PC-9 (cell line): ENCODE results near the gene BCO1. TPM values are rescaled to one million over a fixed set of nuclear protein-coding genes. Genes with fewer than 3 reads are reported as not detected.

Experiments used
- BruUV-seq: library from RNA; stranded (reverse); fragments of 400-500 nt; replicated peaks from 2 replicates; lab custom pipeline; 2021; lab: Mats Ljungman, UMichigan
- CTCF ChIA-PET: fragments of 300-600 bp; sonication (Branson Sonifier 250); formaldehyde crosslinking; loops from one replicate; lab custom pipeline; 2022; ENCODE audit warnings: antibody characterized with exemption; lab: Charles Lee
- POLR2A ChIA-PET: fragments of 300-600 bp; sonication (Branson Sonifier 250); formaldehyde crosslinking; loops from one replicate; lab custom pipeline; 2022; ENCODE audit warnings: antibody characterized with exemption; ENCODE audit not compliant: unreplicated experiment; lab: Charles Lee
- DNase-seq, 2 experiments: peaks; one replicate each; pipeline versions ENCODE4 v3.0.0 to v3.0.0-alpha.2; 2015 to 2022; ENCODE audit warnings: mixed read lengths in 1 of 2
- H2AFZ ChIP-seq: fragments of 200-600 bp; sonication (generic); 2 replicates; pipeline ENCODE4 v1.8.1; 2017; ENCODE audit warnings: antibody characterized with exemption
- H3F3A ChIP-seq: fragments of 200-600 bp; sonication (generic); 2 replicates; pipeline ENCODE4 v1.8.1; 2017; ENCODE audit warnings: antibody characterized with exemption, mild to moderate bottlenecking, low read depth; ENCODE audit not compliant: insufficient read depth
- H3K27ac ChIP-seq: fragments of 200-600 bp; sonication (generic); 2 replicates; pipeline ENCODE4 v1.6.1; 2016; ENCODE audit warnings: mixed run types
- H3K27me3 ChIP-seq: fragments of 200-600 bp; sonication (generic); 2 replicates; pipeline ENCODE4 v1.6.1; 2016; ENCODE audit warnings: low read depth, mixed run types; ENCODE audit not compliant: insufficient read depth
- H3K36me3 ChIP-seq: fragments of 200-600 bp; sonication (generic); 2 replicates; pipeline ENCODE4 v1.6.1; 2016; ENCODE audit warnings: low read depth, mixed run types
- H3K4me1 ChIP-seq: fragments of 200-600 bp; sonication (generic); replicated peaks from 2 replicates; pipeline ENCODE4 v1.6.1; 2016; ENCODE audit warnings: mixed run types; ENCODE audit not compliant: insufficient read depth
- H3K4me2 ChIP-seq: fragments of 200-600 bp; sonication (generic); 2 replicates; pipeline ENCODE4 v1.6.1; 2017; ENCODE audit warnings: mixed run types
- H3K4me3 ChIP-seq: fragments of 200-600 bp; sonication (generic); 2 replicates; pipeline ENCODE4 v1.6.1; 2016; ENCODE audit warnings: mixed run types
- H3K79me2 ChIP-seq: fragments of 200-600 bp; sonication (generic); 2 replicates; pipeline ENCODE4 v1.6.1; 2017; ENCODE audit warnings: low read depth, mixed run types
- H3K9me2 ChIP-seq: fragments of 200-600 bp; sonication (generic); 2 replicates; pipeline ENCODE4 v1.8.1; 2017; ENCODE audit warnings: mild to moderate bottlenecking; ENCODE audit not compliant: insufficient read depth
- H3K9me3 ChIP-seq: fragments of 200-600 bp; sonication (generic); 2 replicates; pipeline ENCODE4 v1.8.1; 2016; ENCODE audit warnings: low read depth; ENCODE audit not compliant: insufficient read depth
- H4K20me1 ChIP-seq: fragments of 200-600 bp; sonication (generic); 2 replicates; pipeline ENCODE4 v1.8.1; 2017; ENCODE audit not compliant: insufficient read depth
- CTCF ChIP-seq: fragments of 200-600 bp; sonication (generic); conservative IDR thresholded peaks from 2 replicates; pipeline ENCODE4 v1.6.1; 2017; ENCODE audit warnings: mixed run types, antibody characterized with exemption, mild to moderate bottlenecking, moderate library complexity
- EZH2 ChIP-seq: fragments of 200-600 bp; sonication (generic); IDR thresholded peaks from 2 replicates; pipeline ENCODE4 v1.8.0; 2017; ENCODE audit warnings: antibody characterized with exemption, low read depth
- intact Hi-C: fragments of 100-400 bp; cut with micrococcal nuclease; formaldehyde crosslinking; loops from one replicate; pipeline ENCODE4 v1.10.0; 2022; ENCODE audit not compliant: unreplicated experiment
- total RNA-seq: library from RNA; stranded (reverse); gene quantifications from 2 replicates; pipeline ENCODE4 v1.2.3, GENCODE V29; 2021

BCO1 gene
- total RNA-seq, 1 experiment from 2014 or later, result 1.4 TPM

DNA sequence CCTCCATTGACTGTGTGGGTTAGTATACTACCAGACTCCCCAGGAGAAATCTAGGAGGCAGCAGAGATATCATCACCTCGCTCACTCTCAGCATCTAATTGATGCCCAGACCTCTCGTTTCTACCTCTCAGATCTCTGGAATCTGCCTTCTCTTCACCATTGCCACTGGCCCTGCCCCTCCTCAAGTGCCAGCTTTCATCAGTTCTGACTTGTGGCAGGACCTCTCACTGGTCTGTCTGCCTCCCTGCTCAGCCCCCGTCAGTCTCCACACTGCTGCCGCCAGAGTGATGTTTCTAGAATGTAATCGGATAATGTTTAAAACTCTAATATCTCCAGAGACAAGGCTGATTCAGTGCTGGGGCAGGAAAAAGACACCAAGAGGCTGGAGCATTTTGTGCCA, 91.5 kb downstream of the BCO1 start:
- no peaks in the 10 kb centered on the region for H3K27me3 ChIP-seq
- TF ChIP-seq EZH2 (no peak), CTCF (no peak)
- H3K79me2 ChIP-seq, result peaks cover 27% of the 10 kb centered on the region
- DNase-seq, result no peak
- H4K20me1 ChIP-seq, result peaks cover 3% of the 10 kb centered on the region; the same call in 1 of the 2 replicates
- no peaks in the 10 kb centered on the region for H3K9me3 ChIP-seq
- no peak overlapping the region for H3K27ac ChIP-seq
- intact Hi-C loops, result no loop called here
- no peak overlapping the region for H3K4me2 ChIP-seq
- POLR2A ChIA-PET, result no interaction called here
- H3F3A ChIP-seq, result peaks cover 3% of the 10 kb centered on the region; the same call in 1 of the 2 replicates
- no TSS peak for BruUV-seq
- no peaks in the 10 kb centered on the region for H3K36me3 ChIP-seq
- CTCF ChIA-PET, result no interaction called here
- H2AFZ ChIP-seq, result no peak overlapping the region
- no peaks in the 10 kb centered on the region for H3K4me1 ChIP-seq
- no peak overlapping the region for H3K4me3 ChIP-seq
- H3K9me2 ChIP-seq, result no peaks in the 10 kb centered on the region

DNA sequence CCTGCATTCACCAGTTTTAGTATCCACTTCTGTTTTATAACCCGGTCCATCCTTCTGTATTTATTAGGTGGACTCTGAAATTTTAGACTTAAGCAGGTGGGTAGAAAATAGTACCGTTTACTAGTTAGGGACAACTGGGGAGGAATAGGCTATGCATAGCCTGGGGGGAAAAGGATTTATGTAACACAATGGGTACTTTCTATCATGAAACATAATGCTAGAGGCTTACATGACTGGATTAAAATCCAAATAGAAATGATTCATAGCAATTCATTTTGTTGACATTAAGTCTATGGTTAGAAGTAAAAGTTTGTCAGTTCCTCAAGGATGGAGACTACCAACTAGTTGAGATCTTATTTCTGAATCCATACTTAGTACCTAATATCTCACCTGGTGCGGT, 94.9 kb downstream of the BCO1 start:
- ChIA-PET POLR2A (interaction anchor here (0.6 kb wide), 1 partner anchor 33 kb away, joined by 6 read pairs; no protein-coding TSS in a partner anchor), CTCF (no interaction called here)
- no peaks in the 10 kb centered on the region for H3K9me2 ChIP-seq
- H3K4me3 ChIP-seq, result no peak overlapping the region
- no peaks in the 10 kb centered on the region for H3K27me3 ChIP-seq
- TF ChIP-seq CTCF (no peak), EZH2 (no peak)
- no peak overlapping the region for H2AFZ ChIP-seq
- H3K36me3 ChIP-seq, result no peaks in the 10 kb centered on the region
- peaks cover 3% of the 10 kb centered on the region; the same call in 1 of the 2 replicates for H3F3A ChIP-seq
- H4K20me1 ChIP-seq, result no peaks in the 10 kb centered on the region; the same call in 1 of the 2 replicates
- intact Hi-C loops, result no loop called here
- no peaks in the 10 kb centered on the region for H3K4me1 ChIP-seq
- no TSS peak for BruUV-seq
- no peak overlapping the region for H3K27ac ChIP-seq
- no peaks in the 10 kb centered on the region for H3K9me3 ChIP-seq
- H3K79me2 ChIP-seq, result peaks cover 19% of the 10 kb centered on the region
- H3K4me2 ChIP-seq, result no peak overlapping the region
- no peak for DNase-seq

GRCh38 chr16:81335669-81336068, 97.2 kb downstream of the BCO1 start:
- Histone ChIP-seq H3K79me2 (peaks cover 12% of the 10 kb centered on the region), H3K9me2 (no peaks in the 10 kb centered on the region), H3K4me1 (no peaks in the 10 kb centered on the region), H3K4me2 (no peak overlapping the region), H2AFZ (no peak overlapping the region), H3K27ac (no peak overlapping the region), H3K9me3 (no peaks in the 10 kb centered on the region), H3K36me3 (no peaks in the 10 kb centered on the region), H3K4me3 (no peak overlapping the region), H4K20me1 (no peaks in the 10 kb centered on the region; the same call in 1 of the 2 replicates), H3K27me3 (no peaks in the 10 kb centered on the region), H3F3A (no peaks in the 10 kb centered on the region)
- ChIA-PET POLR2A (no interaction called here), CTCF (no interaction called here)
- no peak for DNase-seq
- intact Hi-C loops, result no loop called here
- no peak for TF ChIP-seq EZH2
- no TSS peak for BruUV-seq

DNA sequence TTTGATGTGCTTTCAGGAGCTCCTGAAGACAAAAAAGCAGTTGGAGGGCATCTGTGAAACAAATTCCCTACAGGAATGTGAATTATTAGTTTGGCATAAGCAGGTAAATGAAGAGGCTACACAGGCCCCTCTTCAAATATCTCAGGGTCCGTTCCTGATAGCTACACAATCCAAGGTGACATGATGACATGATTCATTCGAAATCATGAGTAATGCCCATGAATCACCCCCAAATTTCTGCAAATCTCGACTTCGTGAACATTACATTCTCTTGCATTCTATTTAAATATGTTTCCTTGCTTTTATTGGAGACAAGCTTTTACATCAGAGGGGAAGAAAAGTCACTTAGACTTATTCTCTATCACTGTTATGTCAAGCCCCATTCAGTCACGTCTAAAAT, 98.6 kb downstream of the BCO1 start:
- TF ChIP-seq EZH2 (no peak), CTCF (no peak)
- no peaks in the 10 kb centered on the region for H4K20me1 ChIP-seq
- ChIA-PET POLR2A (no interaction called here), CTCF (no interaction called here)
- no peak overlapping the region for H2AFZ ChIP-seq
- BruUV-seq, result no TSS peak
- H3F3A ChIP-seq, result no peaks in the 10 kb centered on the region
- H3K4me2 ChIP-seq, result no peak overlapping the region
- H3K4me1 ChIP-seq, result no peaks in the 10 kb centered on the region
- H3K9me2 ChIP-seq, result no peaks in the 10 kb centered on the region
- no peak overlapping the region for H3K4me3 ChIP-seq
- no peaks in the 10 kb centered on the region for H3K9me3 ChIP-seq
- intact Hi-C loops, result no loop called here
- no peak for DNase-seq
- no peaks in the 10 kb centered on the region for H3K27me3 ChIP-seq
- peaks cover 6% of the 10 kb centered on the region; the same call in 1 of the 2 replicates for H3K79me2 ChIP-seq
- H3K36me3 ChIP-seq, result no peaks in the 10 kb centered on the region
- no peak overlapping the region for H3K27ac ChIP-seq
